ENCODE results near the gene PNN. TPM values are rescaled to one million over a fixed set of nuclear protein-coding genes. Genes with fewer than 3 reads are reported as not detected.
A peak's percentile ranks its signal among the peaks of the same experiment; 100 is the strongest.
"Not testable (repeated sequence)": the region's sequence is repeated elsewhere in the genome, so short reads cannot be mapped to it uniquely, and the experiment has no call there.

The PNN gene
- total RNA-seq, 2 experiments from 2014 or later: 108 to 111 TPM

DNA sequence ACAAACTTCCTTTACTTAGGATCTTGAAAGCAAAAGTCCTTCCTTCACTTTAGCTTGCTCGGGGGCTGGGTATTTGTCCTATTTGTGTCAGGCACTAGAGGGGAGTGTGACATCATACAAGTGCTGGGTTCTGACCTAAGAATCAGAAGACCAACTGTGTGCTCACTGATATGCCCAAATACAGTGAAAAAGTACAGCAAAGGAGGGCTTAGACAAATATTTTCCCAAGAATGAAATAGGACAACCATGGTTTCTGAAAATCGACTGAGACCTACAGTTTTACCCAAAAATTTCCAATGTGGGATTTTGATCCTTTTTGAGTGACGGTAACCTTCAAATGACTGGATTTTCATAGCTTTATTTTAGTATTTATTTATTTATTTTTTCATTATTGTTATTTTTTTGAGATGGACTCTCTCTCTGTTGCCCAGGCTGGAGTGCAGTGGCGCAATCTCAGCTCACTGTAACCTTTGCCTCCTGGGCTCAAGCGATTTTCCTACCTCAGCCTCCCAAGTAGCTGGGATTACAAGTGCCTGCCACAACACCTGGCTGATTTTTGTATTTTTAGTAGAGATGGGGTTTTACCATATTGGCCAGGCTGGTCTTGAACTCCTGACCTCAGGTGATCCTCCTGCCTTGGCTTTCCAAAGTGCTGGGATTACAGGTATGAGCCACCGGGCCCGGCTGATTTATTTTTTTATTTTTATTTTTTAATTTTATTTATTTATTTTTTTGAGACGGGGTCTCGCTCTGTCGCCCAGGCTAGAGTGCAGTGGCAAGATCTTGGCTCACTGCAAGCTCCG, 56.9 kb downstream of the PNN start:
- H3K4me3 Mint-ChIP-seq, H3K9me3 Mint-ChIP-seq, H3K27me3 Mint-ChIP-seq, H3K36me3 Mint-ChIP-seq: not testable (repeated sequence)
- DNase-seq: peak; percentile 20
- peak overlapping the region; percentile 1 for H3K27ac Mint-ChIP-seq
- peaks cover 40% of the 10 kb centered on the region for H3K4me1 Mint-ChIP-seq

Other genes with a start within 250 kb of the PNN start
- 10 to 100 TPM; 36.3 to 38.1 TPM for gene SEC23A, start 72.0 kb upstream of the PNN start, total RNA-seq
- 10 to 100 TPM; 25.8 to 26.4 TPM for gene GEMIN2, start 60.9 kb upstream of the PNN start, total RNA-seq
- gene TRAPPC6B, start 4.9 kb upstream of the PNN start, total RNA-seq: 10 to 100 TPM; 21.8 to 21.9 TPM
- 10 to 100 TPM; 19.1 to 19.5 TPM for gene MIA2, start 58.7 kb downstream of the PNN start, total RNA-seq